Thyroid gland (tissue), 4 donors: Measurements from ENCODE around the gene TLR9. TPM values are rescaled to one million over a fixed set of nuclear protein-coding genes. Genes with fewer than 3 reads are reported as not detected.

Source experiments
- DNase-seq, 2 donors: peaks; one replicate each; pipeline ENCODE4 v3.0.0-alpha.2; 2019
- H3K27ac ChIP-seq, 3 donors: fragments of 200-600 bp; sonication (generic); 1 replicate in 2 of 3; 2 replicates in 1 of 3; pipeline ENCODE4 v1.5.1; 2016 to 2019; ENCODE audit warnings: mild to moderate bottlenecking in 1 of 3, moderate library complexity in 1 of 3
- H3K27me3 ChIP-seq: fragments of 200-600 bp; sonication (generic); one replicate; pipeline ENCODE4 v1.5.1; 2019
- H3K36me3 ChIP-seq, 2 donors: fragments of 200-600 bp; sonication (generic); one replicate each; pipeline ENCODE4 v1.5.1; 2016 to 2019
- H3K4me1 ChIP-seq, 2 donors: fragments of 200-600 bp; sonication (generic); one replicate each; pipeline ENCODE4 v1.5.1; 2017 to 2019
- H3K4me3 ChIP-seq, 3 donors: fragments of 200-600 bp; sonication (generic); replicated peaks in 1 of 3; 1 replicate in 2 of 3; 2 replicates in 1 of 3; pipeline ENCODE4 v1.5.1; 2016; ENCODE audit warnings: mild to moderate bottlenecking in 1 of 3
- H3K9me3 ChIP-seq: fragments of 200-600 bp; sonication (generic); one replicate; pipeline ENCODE4 v1.5.1; 2017
- POLR2A ChIP-seq, 2 donors: fragments of 450-650 bp; IDR thresholded peaks; one replicate each; pipeline ENCODE4 v1.6.1; 2017; ENCODE audit warnings: antibody characterized with exemption in 2 of 2, mild to moderate bottlenecking in 2 of 2, moderate library complexity in 1 of 2
- WGBS, 2 donors: methylation state at CpG; one replicate each; pipeline ENCODE4 v1.1.5; 2017; 5-methylcytosine and 5-hydroxymethylcytosine counted together
- intact Hi-C: fragments of 100-400 bp; cut with DNase I; formaldehyde crosslinking; loops from one replicate; pipeline ENCODE4 v1.15.1; 2023
- total RNA-seq, 4 donors: library from RNA; depleted of rRNA; stranded (reverse); fragments of >200 nt; gene quantifications; one replicate each; pipeline ENCODE4 v1.2.3, GENCODE V29; 2016
- TF ChIP-seq, protein P1 (sequence below), 6 experiments: fragments of 200-600 bp in 3 of 6; fragments of 450-650 bp in 3 of 6; sonication (generic) in 3 of 6; IDR thresholded peaks; one replicate each; pipeline ENCODE4 v1.5.1; 2016 to 2019; ENCODE audit warnings: antibody characterized with exemption in 6 of 6, mild to moderate bottlenecking in 2 of 6, inconsistent platforms in 1 of 6, moderate library complexity in 1 of 6

TLR9 gene
- total RNA-seq, 4 donors from 2014 or later, result 0.40 TPM; not detected in 3

DNA sequence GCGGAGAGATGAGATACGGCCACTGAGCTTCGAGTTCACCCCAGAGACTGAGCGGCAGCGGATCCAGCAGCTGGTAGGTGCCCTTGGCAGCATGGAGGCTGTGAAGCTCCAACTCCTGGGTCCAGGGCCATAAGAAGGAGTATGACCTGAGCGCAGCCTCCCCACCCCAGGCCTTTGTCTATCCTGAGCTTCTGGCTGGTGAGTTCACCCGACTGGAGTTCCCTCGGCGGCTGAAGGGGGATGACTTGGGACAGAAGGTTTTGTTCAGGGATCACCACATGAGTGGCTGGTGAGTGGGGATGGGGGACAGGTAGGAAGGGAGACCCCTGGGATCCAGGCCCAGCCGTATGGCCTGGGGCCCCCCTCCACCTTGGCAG, 22.7 kb upstream of the TLR9 start:
- intact Hi-C loops, result no loop called here
- 77 to 95% methylated on average over 4 to 6 of the region's 10 CpGs for WGBS, 2 donors
- Histone ChIP-seq H3K27me3 (no peaks in the 10 kb centered on the region), H3K4me3 (no peak overlapping the region), H3K36me3 (peaks cover 9 to 13% of the 10 kb centered on the region in 2 donors), H3K9me3 (no peaks in the 10 kb centered on the region), H3K4me1 (peaks cover 5 to 36% of the 10 kb centered on the region in 2 donors), H3K27ac (no peak overlapping the region)
- no peak for DNase-seq
- TF ChIP-seq, protein P1, sequence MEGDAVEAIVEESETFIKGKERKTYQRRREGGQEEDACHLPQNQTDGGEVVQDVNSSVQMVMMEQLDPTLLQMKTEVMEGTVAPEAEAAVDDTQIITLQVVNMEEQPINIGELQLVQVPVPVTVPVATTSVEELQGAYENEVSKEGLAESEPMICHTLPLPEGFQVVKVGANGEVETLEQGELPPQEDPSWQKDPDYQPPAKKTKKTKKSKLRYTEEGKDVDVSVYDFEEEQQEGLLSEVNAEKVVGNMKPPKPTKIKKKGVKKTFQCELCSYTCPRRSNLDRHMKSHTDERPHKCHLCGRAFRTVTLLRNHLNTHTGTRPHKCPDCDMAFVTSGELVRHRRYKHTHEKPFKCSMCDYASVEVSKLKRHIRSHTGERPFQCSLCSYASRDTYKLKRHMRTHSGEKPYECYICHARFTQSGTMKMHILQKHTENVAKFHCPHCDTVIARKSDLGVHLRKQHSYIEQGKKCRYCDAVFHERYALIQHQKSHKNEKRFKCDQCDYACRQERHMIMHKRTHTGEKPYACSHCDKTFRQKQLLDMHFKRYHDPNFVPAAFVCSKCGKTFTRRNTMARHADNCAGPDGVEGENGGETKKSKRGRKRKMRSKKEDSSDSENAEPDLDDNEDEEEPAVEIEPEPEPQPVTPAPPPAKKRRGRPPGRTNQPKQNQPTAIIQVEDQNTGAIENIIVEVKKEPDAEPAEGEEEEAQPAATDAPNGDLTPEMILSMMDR (IDR thresholded peaks at IDR 0.05), result no peak
- TF ChIP-seq POLR2A (IDR thresholded peaks at IDR 0.05), result no peak

DNA sequence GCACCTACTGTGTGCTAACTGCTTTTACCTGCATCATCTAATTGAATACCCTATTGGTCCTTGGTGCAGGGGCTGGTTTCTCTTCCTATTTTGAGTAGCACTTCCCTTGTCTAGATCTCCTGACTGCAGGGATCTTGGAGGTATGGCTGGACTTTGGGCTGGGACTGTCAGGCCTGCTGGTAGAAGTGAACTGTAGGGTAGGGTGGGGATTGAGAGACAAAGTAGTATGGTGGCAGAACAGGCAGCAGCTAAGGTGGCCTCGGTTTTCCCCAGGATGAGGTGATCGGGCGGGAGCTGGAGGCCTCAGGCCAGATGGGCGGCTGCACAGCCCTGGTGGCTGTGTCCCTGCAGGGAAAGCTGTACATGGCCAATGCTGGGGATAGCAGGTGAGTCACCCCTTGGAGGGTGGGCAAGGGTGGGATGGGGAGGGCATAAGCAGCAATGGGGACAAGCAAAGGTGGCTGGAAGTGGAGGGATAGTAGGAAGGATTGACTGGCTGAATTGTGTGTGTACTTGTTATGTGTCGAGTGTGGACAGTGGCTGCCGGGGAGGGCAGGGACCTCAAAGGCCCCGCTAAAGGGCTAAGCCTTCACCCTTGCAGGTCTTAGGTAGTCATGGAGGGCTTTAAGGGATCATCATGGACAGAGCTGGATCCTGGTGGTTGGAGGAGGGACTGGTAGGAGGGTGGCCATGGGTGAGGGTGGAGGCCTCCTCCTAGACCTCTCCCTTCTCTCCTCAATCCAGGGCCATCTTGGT, 22.1 kb upstream of the TLR9 start:
- WGBS, 2 donors, result 95% methylated on average over 7 of the region's 7 CpGs
- H3K4me3 ChIP-seq, result no peak overlapping the region
- no peaks in the 10 kb centered on the region for H3K27me3 ChIP-seq
- TF ChIP-seq, protein P1 (IDR thresholded peaks at IDR 0.05), result no peak
- H3K4me1 ChIP-seq, result peaks cover 5 to 36% of the 10 kb centered on the region in 2 donors
- DNase-seq, result no peak
- no peak overlapping the region for H3K27ac ChIP-seq
- intact Hi-C loops, result no loop called here
- peaks cover 6 to 10% of the 10 kb centered on the region in 2 donors for H3K36me3 ChIP-seq
- H3K9me3 ChIP-seq, result no peaks in the 10 kb centered on the region

DNA sequence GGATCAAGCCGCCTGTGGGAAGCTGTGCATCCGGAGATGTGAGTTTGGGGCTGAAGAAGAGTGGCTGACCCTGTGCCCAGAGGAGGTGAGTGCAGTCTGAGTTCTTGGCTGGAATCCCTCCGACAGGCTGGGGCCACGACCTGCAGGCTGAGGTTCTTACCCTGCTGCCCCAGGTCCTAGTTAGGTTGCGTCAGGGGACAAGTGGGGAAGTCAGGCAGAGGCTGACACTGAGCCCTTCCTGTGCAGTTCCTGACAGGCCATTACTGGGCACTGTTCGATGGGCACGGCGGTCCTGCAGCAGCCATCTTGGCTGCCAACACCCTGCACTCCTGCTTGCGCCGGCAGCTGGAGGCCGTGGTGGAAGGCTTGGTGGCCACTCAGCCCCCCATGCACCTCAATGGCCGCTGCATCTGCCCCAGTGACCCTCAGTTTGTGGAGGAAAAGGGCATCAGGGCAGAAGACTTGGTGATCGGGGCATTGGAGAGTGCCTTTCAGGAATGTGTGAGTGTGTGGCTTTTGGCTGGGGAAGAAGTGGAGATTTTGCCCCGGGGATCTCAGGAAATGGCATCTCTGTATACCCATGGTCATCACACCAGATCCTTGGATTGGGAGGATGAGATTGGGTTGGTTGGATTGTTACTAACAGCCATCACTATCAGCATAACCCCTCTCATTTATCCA, 21.4 kb upstream of the TLR9 start:
- intact Hi-C loops, result no loop called here
- TF ChIP-seq POLR2A (IDR thresholded peaks at IDR 0.05), result no peak
- TF ChIP-seq, protein P1 (IDR thresholded peaks at IDR 0.05), result no peak
- H3K36me3 ChIP-seq, result peaks cover 4 to 7% of the 10 kb centered on the region in 2 donors
- H3K9me3 ChIP-seq, result no peaks in the 10 kb centered on the region
- H3K27me3 ChIP-seq, result no peaks in the 10 kb centered on the region
- H3K4me3 ChIP-seq, result no peak overlapping the region
- no peak for DNase-seq
- 85 to 88% methylated on average over 5 to 11 of the region's 14 CpGs for WGBS, 2 donors
- H3K27ac ChIP-seq, result peak overlapping the region; percentile 59 to 79 (median 68)
- H3K4me1 ChIP-seq, result peaks cover 5 to 36% of the 10 kb centered on the region in 2 donors

DNA sequence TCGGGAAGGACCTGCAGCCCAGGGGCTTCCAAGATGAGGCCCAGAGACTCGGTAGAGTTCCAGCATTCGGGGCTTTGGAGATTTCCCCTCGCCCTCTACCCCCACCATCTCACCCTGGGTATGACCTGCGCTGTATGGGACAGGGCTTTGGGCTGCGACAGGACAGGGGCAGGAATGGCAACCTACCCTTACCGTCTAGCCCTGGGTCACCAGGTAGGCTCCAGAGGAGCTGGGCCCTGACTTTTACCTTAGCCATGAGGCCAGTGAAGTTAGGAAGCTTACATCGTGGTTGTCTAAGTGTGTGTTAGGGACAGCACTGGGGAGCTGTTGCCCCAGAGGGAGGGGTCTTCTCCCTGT, 20.8 kb upstream of the TLR9 start:
- no peak for DNase-seq
- TF ChIP-seq POLR2A (IDR thresholded peaks at IDR 0.05), result no peak
- TF ChIP-seq, protein P1 (IDR thresholded peaks at IDR 0.05), result no peak
- Histone ChIP-seq H3K36me3 (peaks cover 0 to under 1% of the 10 kb centered on the region in 2 donors), H3K9me3 (no peaks in the 10 kb centered on the region), H3K4me1 (peaks cover 5 to 36% of the 10 kb centered on the region in 2 donors), H3K4me3 (peak overlapping the region in 1 of 3 donors; percentile 41), H3K27me3 (no peaks in the 10 kb centered on the region), H3K27ac (peak overlapping the region; percentile 59 to 79 (median 68))
- intact Hi-C loops, result no loop called here
- 21 to 40% methylated on average over 5 to 8 of the region's 8 CpGs for WGBS, 2 donors
